NB4 (cell line): ENCODE results near the gene CISD3.

Experiments used
- DNase-seq: peaks from one replicate; pipeline ENCODE4 v3.0.0; 2010; ENCODE audit warnings: low read depth
- H3K4me3 ChIP-seq: one replicate; pipeline ENCODE4 v1.5.1; 2011; ENCODE audit warnings: mild to moderate bottlenecking, low read depth, low read length, moderate library complexity
- CTCF ChIP-seq: IDR thresholded peaks from one replicate; pipeline ENCODE4 v1.5.1; 2012; ENCODE audit warnings: low read depth, low read length
- MAX ChIP-seq: IDR thresholded peaks from 2 replicates; pipeline ENCODE4 v1.6.1; 2011; ENCODE audit warnings: low read depth, low read length
- MYC ChIP-seq: IDR thresholded peaks from 2 replicates; pipeline ENCODE4 v1.6.1; 2011; ENCODE audit warnings: low read depth, low read length
- POLR2A ChIP-seq: IDR thresholded peaks from 2 replicates; pipeline ENCODE4 v1.6.1; 2011; ENCODE audit warnings: mild to moderate bottlenecking; ENCODE audit not compliant: insufficient read length; ENCODE audit errors: extremely low read depth

Gene CISD3

GRCh38 chr17:38732376-38733281 lies 2.5 kb downstream of the CISD3 start:
- no peak for TF ChIP-seq MYC
- no peak for TF ChIP-seq POLR2A
- no peak for TF ChIP-seq MAX
- no peak overlapping the region for H3K4me3 ChIP-seq
- DNase-seq = no peak

- no peak overlapping the region for H3K4me3 ChIP-seq
- DNase-seq = no peak
- TF ChIP-seq POLR2A (no peak), CTCF (no peak), MAX (no peak), MYC (no peak)
These were observed 3.3 kb downstream of the CISD3 start for GRCh38 chr17:38733282-38733981.

GRCh38 chr17:38733982-38734973 lies 4.1 kb downstream of the CISD3 start:
- DNase-seq = peak; percentile 51

GRCh38 chr17:38735161-38735997 lies 5.2 kb downstream of the CISD3 start:
- DNase-seq = peak; percentile 65
- no peak overlapping the region for H3K4me3 ChIP-seq
- TF ChIP-seq POLR2A (no peak), MYC (0 out of 2 replicates have a peak, but pooled peaks have one; percentile 8), CTCF (peak; percentile 93)

More at GRCh38 chr17:38733982-38734973, 4.1 kb downstream of the CISD3 start:
- TF ChIP-seq MYC (no peak), CTCF (peak; percentile 25)
- no peak overlapping the region for H3K4me3 ChIP-seq

- H3K4me3 ChIP-seq = no peak overlapping the region
- TF ChIP-seq MYC (no peak), CTCF (no peak), MAX (no peak), POLR2A (no peak)
- DNase-seq = no peak
These were observed 8.0 kb downstream of the CISD3 start for GRCh38 chr17:38738007-38738662.
